HepG2 (cell line): ENCODE measurements around the gene SLIT1. TPM values are rescaled to one million over a fixed set of nuclear protein-coding genes. Genes with fewer than 3 reads are reported as not detected.

Source experiments
- ATAC-seq: fragments of 200-7000 bp; cut with Tn5 transposase; 3 replicates; pipeline ENCODE4 v1.9.1; 2020; ENCODE audit warnings: mild to moderate bottlenecking, moderate library complexity
- BruUV-seq: library from RNA; stranded (reverse); fragments of 400-500 nt; replicated peaks from 2 replicates; lab custom pipeline; 2021; lab: Mats Ljungman, UMichigan
- CTCF ChIA-PET: fragments of 300-600 bp; formaldehyde crosslinking; extraction: SDS; loops from one replicate; lab custom pipeline; 2021; ENCODE audit warnings: low total read pairs, inconsistent platforms, low intra/inter-chr PET ratio; lab: Yijun Ruan, JAX
- POLR2A ChIA-PET: fragments of 350-600 bp; sonication (Branson Sonifier 250); formaldehyde crosslinking; loops from one replicate; lab custom pipeline; 2020; ENCODE audit warnings: antibody characterized with exemption, inconsistent platforms; lab: Yijun Ruan, JAX
- DNase-seq: peaks from one replicate; pipeline ENCODE4 v3.0.0-alpha.2; 2015; ENCODE audit warnings: low spot score
- FAIRE-seq: peaks from 3 replicates; lab custom pipeline; 2011; peaks lifted over from hg19 to GRCh38; lab: Jason Lieb, UNC
- H2AFZ ChIP-seq: one replicate; pipeline ENCODE4 v1.6.1; 2011; ENCODE audit warnings: low read length, inconsistent platforms
- H3K27ac ChIP-seq: fragments of 300-600 bp; 3 replicates; pipeline ENCODE4 v1.8.0; 2011; ENCODE audit warnings: mixed run types, mild to moderate bottlenecking, mixed read lengths, low read length, inconsistent platforms; ENCODE audit not compliant: insufficient read depth; ENCODE audit errors: extremely low read length
- H3K27me3 ChIP-seq, 2 experiments: fragments of 200-600 bp in 1 of 2; 2 replicates in 1 of 2; 3 replicates in 1 of 2; pipeline versions ENCODE4 v1.6.0 to v1.8.0; 2011; ENCODE audit warnings: low read length in 2 of 2, mild to moderate bottlenecking in 2 of 2, moderate library complexity in 2 of 2, inconsistent platforms in 1 of 2; ENCODE audit not compliant: insufficient read depth in 2 of 2, control insufficient read depth in 1 of 2
- H3K36me3 ChIP-seq, 2 experiments: fragments of 200-600 bp in 1 of 2; replicated peaks in 1 of 2; 2 replicates in 1 of 2; 3 replicates in 1 of 2; pipeline versions ENCODE4 v1.5.1 to v1.8.0; 2011; ENCODE audit warnings: low read length in 2 of 2, inconsistent platforms in 1 of 2; ENCODE audit not compliant: insufficient read depth in 2 of 2, control insufficient read depth in 1 of 2
- H3K4me1 ChIP-seq: 2 replicates; pipeline ENCODE4 v1.5.1; 2012; ENCODE audit warnings: low read length, inconsistent platforms; ENCODE audit not compliant: insufficient read depth
- H3K4me2 ChIP-seq: 2 replicates; pipeline ENCODE4 v1.6.0; 2011; ENCODE audit warnings: low read depth, low read length, inconsistent platforms
- H3K4me3 ChIP-seq, 3 experiments: fragments of 200-600 bp in 1 of 3; sonication (generic), shearing (Covaris generic) in 1 of 3; replicated peaks in 1 of 3; 2 replicates each; pipeline ENCODE4 v1.5.1; 2011 to 2016; ENCODE audit warnings: low read length in 3 of 3, inconsistent platforms in 2 of 3, low read depth in 2 of 3, mild to moderate bottlenecking in 2 of 3, control low read depth in 1 of 3, mixed read lengths in 1 of 3; ENCODE audit not compliant: insufficient read depth in 1 of 3
- H3K79me2 ChIP-seq: one replicate; pipeline ENCODE4 v1.6.1; 2011; ENCODE audit warnings: low read length, inconsistent platforms; ENCODE audit not compliant: insufficient read depth
- H3K9ac ChIP-seq: 2 replicates; pipeline ENCODE4 v1.6.0; 2011; ENCODE audit warnings: mild to moderate bottlenecking, low read depth, low read length, inconsistent platforms; ENCODE audit not compliant: insufficient read depth
- H3K9me3 ChIP-seq: 2 replicates; pipeline ENCODE4 v1.5.1; 2012; ENCODE audit warnings: mild to moderate bottlenecking, low read length
- H4K20me1 ChIP-seq: 2 replicates; pipeline ENCODE4 v1.6.0; 2011; ENCODE audit warnings: inconsistent platforms, mild to moderate bottlenecking, low read length, moderate library complexity; ENCODE audit not compliant: insufficient read depth
- AHDC1 ChIP-seq: sonication (generic); formaldehyde crosslinking; IDR thresholded peaks from 2 replicates; pipeline ENCODE4 v1.5.1; 2020; ENCODE audit warnings: mild to moderate bottlenecking, missing genetic modification reagents, borderline replicate concordance
- FOXC1 ChIP-seq: sonication (generic); formaldehyde crosslinking; IDR thresholded peaks from 2 replicates; pipeline ENCODE4 v1.8.0; 2022; ENCODE audit warnings: mild to moderate bottlenecking, missing genetic modification reagents, borderline replicate concordance
- GATAD2A ChIP-seq: IDR thresholded peaks from 2 replicates; pipeline ENCODE4 v1.6.1; 2016
- GFI1 ChIP-seq: sonication (generic); formaldehyde crosslinking; IDR thresholded peaks from 2 replicates; pipeline ENCODE4 v1.5.0; 2020; ENCODE audit warnings: missing genetic modification reagents, mild to moderate bottlenecking, borderline replicate concordance
- PPARG ChIP-seq: conservative IDR thresholded peaks from 2 replicates; pipeline ENCODE4 v1.6.1; 2016; ENCODE audit warnings: missing biosample characterization, missing genetic modification reagents
- RAD51 ChIP-seq: fragments of 450-650 bp; IDR thresholded peaks from 2 replicates; pipeline ENCODE4 v1.6.1; 2016; ENCODE audit warnings: borderline replicate concordance
- SUZ12 ChIP-seq: fragments of 150-350 bp; IDR thresholded peaks from 2 replicates; pipeline ENCODE4 v1.6.1; 2014; ENCODE audit warnings: low read depth, low read length
- ZBTB42 ChIP-seq: sonication (generic); formaldehyde crosslinking; IDR thresholded peaks from 2 replicates; pipeline ENCODE4 v1.5.0; 2020; ENCODE audit warnings: mild to moderate bottlenecking, missing genetic modification reagents
- ZBTB7A ChIP-seq: sonication (generic); formaldehyde crosslinking; IDR thresholded peaks from 2 replicates; pipeline ENCODE4 v1.8.0; 2022; ENCODE audit warnings: mild to moderate bottlenecking, missing genetic modification reagents
- ZHX1 ChIP-seq: sonication (generic); formaldehyde crosslinking; IDR thresholded peaks from 2 replicates; pipeline ENCODE4 v1.8.1; 2022; ENCODE audit warnings: low read depth, mild to moderate bottlenecking, missing genetic modification reagents
- ZNF205 ChIP-seq: IDR thresholded peaks from 2 replicates; pipeline ENCODE4 v1.6.1; 2018; ENCODE audit warnings: missing biosample characterization, missing genetic modification reagents
- ZNF496 ChIP-seq: sonication (generic); formaldehyde crosslinking; IDR thresholded peaks from 2 replicates; pipeline ENCODE4 v1.8.1; 2023; ENCODE audit warnings: mild to moderate bottlenecking, moderate library complexity, missing genetic modification reagents; ENCODE audit not compliant: insufficient replicate concordance
- ZNF598 ChIP-seq: sonication (generic); formaldehyde crosslinking; IDR thresholded peaks from 2 replicates; pipeline ENCODE4 v1.5.1; 2020; ENCODE audit warnings: mild to moderate bottlenecking, missing genetic modification reagents, borderline replicate concordance
- ZNF879 ChIP-seq: sonication (generic); formaldehyde crosslinking; IDR thresholded peaks from 2 replicates; pipeline ENCODE4 v1.8.1; 2023; ENCODE audit warnings: missing genetic modification reagents
- WGBS: methylation state at CpG from one replicate; pipeline ENCODE4 v1.1.6; 2017; ENCODE audit warnings: low lambda C conversion rate; 5-methylcytosine and 5-hydroxymethylcytosine counted together
- in situ Hi-C: cut with HindIII; loops from 2 replicates; pipeline ENCODE4 v1.10.0; 2017; ENCODE audit warnings: low pct_unique_long_range_greater_than_20kb; ENCODE audit not compliant: extremely low pct_ligation_motif_present
- intact Hi-C: fragments of 100-400 bp; cut with micrococcal nuclease; formaldehyde crosslinking; loops from one replicate; pipeline ENCODE4 v1.10.0; 2022; ENCODE audit not compliant: unreplicated experiment
- polyA plus RNA-seq, 8 experiments: library from polyadenylated mRNA; depleted of rRNA in 3 of 8; stranded (reverse) in 7 of 8; unstranded in 1 of 8; fragments of >200 nt; fragmentation: Illumina TruSeq in 4 of 8; extraction: Trizol in 4 of 8; gene quantifications; 2 replicates each; pipeline versions ENCODE4 v1.2.1 to v1.2.3, GENCODE V29; 2011 to 2016; ENCODE audit warnings: low read depth in 4 of 8, missing spikeins in 1 of 8, mixed read lengths in 1 of 8; ENCODE audit not compliant: insufficient read depth in 1 of 8
- total RNA-seq, 5 experiments: library from RNA; depleted of rRNA; stranded (reverse); fragments of >200 nt; fragmentation: Illumina TruSeq; extraction: Trizol; gene quantifications; 2 replicates each; pipeline ENCODE4 v1.2.3, GENCODE V29; 2016; ENCODE audit warnings: low read depth in 1 of 5
- TF ChIP-seq, protein P1 (sequence below), 2 experiments: fragments of 450-650 bp in 1 of 2; sonication (generic) in 1 of 2; formaldehyde crosslinking; IDR thresholded peaks; 2 replicates each; pipeline versions ENCODE4 v1.5.0 to v1.8.0; 2020 to 2022; ENCODE audit warnings: mild to moderate bottlenecking in 1 of 2, missing genetic modification reagents in 1 of 2
- TF ChIP-seq, protein P2 (sequence below): sonication (generic); formaldehyde crosslinking; IDR thresholded peaks from 2 replicates; pipeline ENCODE4 v1.4.0; 2020; ENCODE audit warnings: missing genetic modification reagents

SLIT1 gene
- total and polyA plus RNA-seq, 2 of the 13 experiments (the other 11 are each of a cell fraction or from before 2014, with no cell fraction given): 0.09 to 0.33 TPM

DNA sequence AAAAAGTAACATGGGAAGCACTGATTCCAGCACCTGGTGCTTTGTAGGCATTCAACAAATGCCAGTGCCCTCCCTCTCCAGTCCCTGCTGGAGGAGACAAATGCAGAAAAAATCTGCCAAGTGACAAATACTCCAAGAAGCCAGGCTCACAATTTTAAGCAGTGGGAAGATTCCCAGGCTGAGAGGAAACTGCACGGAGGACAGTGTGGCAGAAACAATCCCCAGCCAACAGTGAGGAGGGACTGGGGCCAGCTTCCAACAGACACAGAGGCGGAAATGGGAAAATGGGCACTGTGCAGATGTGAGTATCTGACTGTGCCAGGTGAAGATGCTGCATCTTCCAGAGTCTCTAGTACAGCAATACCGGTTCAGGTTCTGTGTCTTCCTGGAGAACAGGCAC is 106.3 kb downstream of the SLIT1 start:
- Histone ChIP-seq H3K4me3 (no peak overlapping the region), H3K4me1 (no peaks in the 10 kb centered on the region), H4K20me1 (no peaks in the 10 kb centered on the region), H3K9ac (no peak overlapping the region), H3K79me2 (no peaks in the 10 kb centered on the region), H3K27ac (no peak overlapping the region), H3K9me3 (no peaks in the 10 kb centered on the region), H3K4me2 (no peak overlapping the region), H3K36me3 (no peaks in the 10 kb centered on the region), H3K27me3 (peaks cover 7 to 37% of the 10 kb centered on the region in 2 experiments; a peak in 4 of 5 replicates), H2AFZ (no peak overlapping the region)
- ATAC-seq (no peak), FAIRE-seq (no peak), DNase-seq (no peak)
- in situ Hi-C loops: no loop called here
- no TSS peak for BruUV-seq
- ChIA-PET CTCF (no interaction called here), POLR2A (no interaction called here)
- intact Hi-C loops: no loop called here
- WGBS: 19% methylated on average over 3 of the region's 3 CpGs
- TF ChIP-seq ZHX1 (CRISPR knock-in tag) (no peak), ZBTB7A (CRISPR knock-in tag) (no peak), PPARG (CRISPR knock-in tag) (no peak), GATAD2A (CRISPR knock-in tag) (no peak), RAD51 (no peak), AHDC1 (no peak), ZNF496 (CRISPR knock-in tag) (no peak), ZNF879 (CRISPR knock-in tag) (no peak), FOXC1 (CRISPR knock-in tag) (no peak), SUZ12 (no peak), ZNF598 (no peak), ZNF205 (CRISPR knock-in tag) (no peak), GFI1 (CRISPR knock-in tag) (no peak), ZBTB42 (CRISPR knock-in tag) (no peak)
- TF ChIP-seq, protein P1, sequence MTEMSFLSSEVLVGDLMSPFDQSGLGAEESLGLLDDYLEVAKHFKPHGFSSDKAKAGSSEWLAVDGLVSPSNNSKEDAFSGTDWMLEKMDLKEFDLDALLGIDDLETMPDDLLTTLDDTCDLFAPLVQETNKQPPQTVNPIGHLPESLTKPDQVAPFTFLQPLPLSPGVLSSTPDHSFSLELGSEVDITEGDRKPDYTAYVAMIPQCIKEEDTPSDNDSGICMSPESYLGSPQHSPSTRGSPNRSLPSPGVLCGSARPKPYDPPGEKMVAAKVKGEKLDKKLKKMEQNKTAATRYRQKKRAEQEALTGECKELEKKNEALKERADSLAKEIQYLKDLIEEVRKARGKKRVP (CRISPR knock-in tag; IDR thresholded peaks at IDR 0.05): no peak
- TF ChIP-seq, protein P2, sequence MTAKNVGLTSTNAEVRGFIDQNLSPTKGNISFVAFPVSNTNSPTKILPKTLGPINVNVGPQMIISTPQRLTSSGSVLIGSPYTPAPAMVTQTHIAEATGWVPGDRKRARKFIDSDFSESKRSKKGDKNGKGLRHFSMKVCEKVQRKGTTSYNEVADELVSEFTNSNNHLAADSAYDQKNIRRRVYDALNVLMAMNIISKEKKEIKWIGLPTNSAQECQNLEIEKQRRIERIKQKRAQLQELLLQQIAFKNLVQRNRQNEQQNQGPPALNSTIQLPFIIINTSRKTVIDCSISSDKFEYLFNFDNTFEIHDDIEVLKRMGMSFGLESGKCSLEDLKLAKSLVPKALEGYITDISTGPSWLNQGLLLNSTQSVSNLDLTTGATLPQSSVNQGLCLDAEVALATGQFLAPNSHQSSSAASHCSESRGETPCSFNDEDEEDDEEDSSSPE (CRISPR knock-in tag): no peak
